Left forelimb (tissue), 1 donor: ENCODE data around the gene KIF6.
"Not testable (repeated sequence)": the region's sequence is repeated elsewhere in the genome, so short reads cannot be mapped to it uniquely, and the experiment has no call there.

ENCODE experiments used
- DNase-seq: peaks from one replicate; pipeline ENCODE4 v3.0.0-alpha.2; 2018; ENCODE audit warnings: low spot score

The KIF6 gene

DNA sequence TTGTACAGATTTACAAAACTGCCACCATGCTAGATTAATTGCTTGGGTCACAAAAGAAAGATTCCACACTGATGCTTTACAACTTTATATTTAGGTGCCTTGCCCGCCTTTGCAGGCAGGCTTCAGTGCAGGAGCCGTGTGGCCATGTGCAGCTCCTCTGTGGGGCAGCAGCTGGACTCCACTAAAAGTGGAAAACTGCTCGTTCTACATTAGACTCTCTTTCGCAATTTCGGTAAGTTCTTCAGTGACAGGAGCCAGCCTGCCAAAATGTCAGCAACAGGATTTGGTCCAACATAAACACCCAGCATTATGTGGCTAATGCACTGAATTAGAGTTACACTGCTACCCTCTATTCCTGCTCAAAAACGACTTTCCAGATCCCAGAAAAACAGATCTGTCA, 228.3 kb downstream of the KIF6 start:
- no peak for DNase-seq

- DNase-seq = no peak
Observed at GRCh38 chr6:39496456-39496855, 228.8 kb downstream of the KIF6 start.

- no peak for DNase-seq
Observed at GRCh38 chr6:39495640-39496039, 229.6 kb downstream of the KIF6 start.

GRCh38 chr6:39494998-39495397, 230.2 kb downstream of the KIF6 start:
- no peak for DNase-seq

DNA sequence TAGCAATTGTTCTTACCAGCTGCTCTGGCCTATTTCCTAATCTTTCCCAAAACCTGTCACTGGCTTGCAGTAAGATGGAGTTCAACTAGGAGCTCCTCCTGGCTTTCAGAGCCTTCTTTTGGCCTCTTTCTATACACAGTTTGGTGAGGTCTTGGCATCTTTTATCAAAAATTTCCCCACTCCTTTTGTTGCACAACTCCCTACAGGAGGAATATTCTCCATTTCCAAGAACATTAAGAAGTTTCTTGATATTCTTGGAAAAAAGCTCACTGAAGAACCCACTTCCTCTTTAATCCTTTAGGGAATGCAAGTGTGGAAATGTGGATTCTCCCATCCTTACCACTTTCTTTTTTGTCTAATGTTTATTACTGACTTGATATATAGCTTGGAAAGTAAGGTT, 231.4 kb downstream of the KIF6 start:
- DNase-seq = no peak

- no peak for DNase-seq
Observed at GRCh38 chr6:39493174-39493573, 232.0 kb downstream of the KIF6 start.

DNA sequence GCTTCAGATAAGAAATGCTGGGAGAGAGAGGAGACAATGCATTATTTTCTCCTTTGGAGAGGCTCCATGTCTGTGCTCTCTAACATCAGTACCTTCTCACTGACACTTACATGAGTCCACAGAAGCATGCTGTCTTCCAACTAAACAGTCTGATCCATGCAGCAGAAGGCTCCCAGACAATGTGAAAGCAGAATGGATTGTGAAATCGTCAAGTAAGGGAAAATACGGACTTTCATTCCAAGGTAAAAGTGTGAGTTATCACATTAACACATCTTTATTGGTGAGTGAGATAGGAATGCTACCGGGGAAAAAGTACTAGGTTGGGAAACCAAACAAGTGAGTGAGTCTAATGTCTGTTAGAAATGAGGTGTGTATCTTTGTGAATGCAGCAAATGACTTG, 235.1 kb downstream of the KIF6 start:
- DNase-seq = no peak

GRCh38 chr6:39488255-39488879, 236.8 kb downstream of the KIF6 start:
- no peak for DNase-seq

- no peak for DNase-seq
Observed at GRCh38 chr6:39484276-39484675, 240.9 kb downstream of the KIF6 start.

DNA sequence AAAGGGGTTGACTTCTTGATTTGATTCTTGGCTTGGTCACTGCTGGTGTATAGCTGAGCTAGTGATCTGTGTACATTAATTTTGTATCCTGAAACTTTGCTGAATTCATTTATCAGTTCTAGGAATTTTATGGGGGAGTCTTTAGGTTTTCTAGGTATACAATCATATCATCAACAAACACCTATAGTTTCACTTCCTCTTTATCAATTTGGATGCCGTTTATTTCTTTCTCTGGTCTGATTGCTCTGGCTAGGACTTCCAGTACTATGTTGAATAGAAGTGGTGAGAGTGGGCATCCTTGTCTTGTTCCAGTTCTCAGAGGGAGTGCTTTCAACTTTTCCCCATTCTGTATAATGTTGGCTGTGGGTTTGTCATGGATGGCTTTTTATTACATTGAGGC, 245.4 kb downstream of the KIF6 start:
- DNase-seq = not testable (repeated sequence)

DNA sequence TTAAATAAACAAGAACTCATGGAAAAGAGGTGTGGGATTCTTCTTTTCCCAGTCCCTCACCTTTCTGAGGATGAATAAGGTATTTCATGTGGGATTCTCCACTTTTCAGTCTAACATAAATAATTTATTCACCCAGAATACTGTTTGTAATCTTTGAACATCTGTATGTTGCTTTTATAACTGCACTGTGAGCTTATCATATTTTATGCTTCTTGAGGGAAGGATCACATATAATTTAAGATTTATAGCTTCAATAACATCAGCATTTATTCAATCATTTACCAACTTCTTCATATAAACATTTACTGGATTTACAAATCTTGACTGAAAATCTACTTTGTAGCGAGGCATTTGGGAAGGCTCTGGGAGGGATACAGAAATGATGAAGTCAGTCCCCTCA, 248.5 kb downstream of the KIF6 start:
- no peak for DNase-seq

DNA sequence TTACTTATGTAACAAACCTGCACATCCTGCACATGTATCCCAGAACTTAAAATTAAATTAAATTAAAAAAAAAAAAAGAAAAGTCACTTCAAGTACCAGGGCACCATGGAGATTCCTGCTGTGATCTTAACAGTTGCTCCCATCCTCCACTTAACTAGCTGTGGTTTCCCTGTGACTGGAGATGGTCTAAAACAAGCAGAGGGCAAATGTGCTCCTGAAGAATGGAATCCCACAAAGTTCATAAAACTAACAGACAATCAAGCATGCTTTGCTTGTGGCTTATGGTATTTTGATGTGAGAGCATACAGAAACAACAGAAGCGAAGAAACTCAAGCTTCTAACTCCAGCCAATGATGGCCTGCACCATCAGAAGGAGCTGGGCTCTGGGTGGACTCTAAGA, 249.1 kb downstream of the KIF6 start:
- DNase-seq = no peak

- DNase-seq = no peak
Observed at GRCh38 chr6:39471954-39472659, 253.1 kb downstream of the KIF6 start.

DNA sequence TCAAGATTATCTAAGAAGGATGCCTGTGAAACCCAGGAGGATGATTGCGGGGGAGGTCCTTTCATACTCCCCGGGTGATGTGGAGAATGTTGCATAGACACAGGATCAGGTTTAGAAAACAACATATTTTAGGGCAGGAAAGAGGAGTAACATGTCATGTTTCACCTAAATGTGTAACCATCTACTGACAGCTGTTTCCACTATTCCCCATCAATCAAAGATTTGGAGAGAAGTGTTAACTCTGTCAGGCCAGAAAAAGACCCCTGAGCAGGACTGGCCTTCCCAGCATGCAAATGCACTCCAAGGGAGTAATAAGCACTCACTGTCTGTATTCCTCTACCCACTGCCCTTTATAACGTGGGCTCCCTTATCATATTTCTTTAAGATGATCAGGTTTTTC, 254.7 kb downstream of the KIF6 start:
- no peak for DNase-seq

- no peak for DNase-seq
Observed at GRCh38 chr6:39468385-39468784, 256.8 kb downstream of the KIF6 start.

GRCh38 chr6:39466631-39467030, 258.6 kb downstream of the KIF6 start:
- DNase-seq = no peak

- no peak for DNase-seq
Observed at GRCh38 chr6:39465539-39465938, 259.7 kb downstream of the KIF6 start.

- DNase-seq = no peak
Observed at GRCh38 chr6:39464067-39464466, 261.1 kb downstream of the KIF6 start.

DNA sequence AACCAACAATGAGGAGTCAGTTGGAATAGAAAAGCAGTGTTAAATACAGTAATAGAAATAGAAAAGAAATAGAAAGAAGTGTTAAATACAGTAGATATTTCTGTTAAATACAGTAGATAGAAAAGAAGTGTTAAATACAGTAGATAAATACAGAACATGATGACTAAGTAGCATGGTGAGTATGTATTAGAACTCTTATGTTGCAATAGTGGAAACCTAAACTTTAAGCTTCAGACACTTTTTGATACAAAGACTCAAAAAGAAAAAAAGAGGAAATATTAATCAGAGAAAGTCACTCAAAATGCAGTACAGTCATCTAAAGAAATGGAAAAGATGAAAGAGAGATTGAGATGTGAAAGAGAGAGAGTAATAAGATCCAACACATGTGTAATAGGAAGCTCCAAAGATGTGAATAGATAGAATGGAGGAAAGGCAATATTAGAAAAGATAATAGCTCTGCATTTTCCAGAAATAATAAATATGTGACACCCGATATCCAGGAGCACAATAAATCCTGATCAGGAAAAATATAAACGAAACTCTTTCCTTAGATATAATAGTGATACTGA, 271.2 kb downstream of the KIF6 start:
- no peak for DNase-seq

- no peak for DNase-seq
Observed at GRCh38 chr6:39453241-39453640, 272.0 kb downstream of the KIF6 start.

DNA sequence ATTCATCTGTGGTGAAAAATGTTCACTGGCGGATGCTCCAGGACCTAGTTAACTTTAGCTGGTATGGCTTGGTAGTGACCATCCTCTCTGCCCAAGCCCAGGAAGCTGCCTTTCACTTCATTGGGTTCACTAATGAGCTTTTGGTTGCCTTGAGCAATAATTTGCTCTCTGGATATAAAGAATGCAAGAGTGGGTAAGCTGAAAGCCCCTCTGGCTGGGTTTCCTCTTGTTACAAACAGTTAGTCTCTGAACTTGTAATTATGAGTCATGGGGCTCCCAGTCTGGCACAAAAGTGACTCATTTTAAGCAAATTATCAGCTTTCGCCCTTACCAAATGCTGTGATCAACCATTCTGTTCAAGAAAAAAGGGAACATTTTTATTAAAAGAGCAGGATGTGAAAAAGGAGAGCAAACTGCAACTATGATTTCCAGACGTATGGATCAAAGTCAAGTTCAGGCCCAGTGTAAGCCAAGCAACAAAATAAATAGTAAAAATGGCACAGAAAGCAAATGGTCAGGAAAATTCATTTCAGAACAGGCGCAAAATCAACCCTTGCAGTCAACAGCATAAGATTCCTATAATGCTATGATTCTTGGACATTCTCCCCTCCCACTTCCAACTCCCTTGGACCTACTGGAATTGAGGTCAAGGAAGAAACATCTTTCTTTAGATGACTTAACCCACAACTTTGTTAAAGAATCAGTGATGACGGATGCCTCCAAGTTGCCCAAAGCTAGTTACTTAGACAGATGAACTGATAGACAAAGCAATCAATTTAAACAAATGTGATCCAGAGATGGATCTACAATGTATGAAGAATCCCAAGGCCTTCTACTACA, 272.7 kb downstream of the KIF6 start:
- no peak for DNase-seq

DNA sequence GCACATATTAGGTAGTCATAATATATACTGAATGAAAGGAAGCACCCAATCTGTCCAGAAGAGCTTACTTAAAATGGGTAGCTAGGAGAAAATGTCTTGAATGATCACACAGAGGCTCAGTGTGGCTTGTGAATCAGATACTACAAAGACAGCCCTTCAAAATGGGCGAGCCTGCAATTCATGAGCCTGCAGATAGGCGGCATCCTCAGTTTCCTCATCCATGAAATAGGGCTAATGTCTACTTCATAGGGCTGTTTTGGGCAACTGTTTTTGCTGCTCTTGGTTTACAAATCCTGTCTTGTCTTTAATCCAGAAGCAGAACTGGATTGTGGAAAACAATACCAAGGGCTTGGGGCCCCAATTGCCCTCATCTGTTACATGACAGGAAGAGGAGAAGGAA, 273.4 kb downstream of the KIF6 start:
- no peak for DNase-seq

DNA sequence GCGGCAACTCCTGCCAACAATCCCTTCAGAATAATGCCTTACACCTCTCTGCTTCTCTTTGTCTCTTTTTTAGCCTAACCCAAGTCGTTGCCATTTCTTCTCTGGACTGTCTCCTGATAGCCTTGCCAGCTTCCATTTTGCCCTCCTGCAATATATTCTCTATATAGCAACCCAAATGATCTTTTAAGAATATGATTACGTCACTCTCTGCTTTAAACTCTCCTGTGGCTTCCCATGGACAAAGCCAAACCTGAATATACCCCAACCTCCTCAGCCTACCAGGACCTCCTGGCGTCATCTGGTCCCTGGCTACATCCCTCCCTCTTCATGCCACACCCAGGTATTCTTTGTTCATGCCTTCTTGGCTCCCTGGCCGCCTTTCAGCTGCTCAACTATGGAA, 276.2 kb downstream of the KIF6 start:
- no peak for DNase-seq
